ENCODE measurements around the gene RAX2. TPM values are rescaled to one million over a fixed set of nuclear protein-coding genes. Genes with fewer than 3 reads are reported as not detected.

Gene RAX2
- total and polyA plus RNA-seq, 2 of the 13 experiments (the other 11 are each of a cell fraction or from before 2014, with no cell fraction given): not detected

GRCh38 chr19:3775831-3776230, 3.8 kb upstream of the RAX2 start:
- POLR2A ChIA-PET: no interaction called here
- H3K9me3 ChIP-seq (ENCODE audit: low read length): peaks cover under 1% of the 10 kb centered on the region; the same call in 1 of the 2 replicates
- H3K36me3 ChIP-seq (replicated peaks in 1 of 2; ENCODE audit: control insufficient read depth in 1 of 2, insufficient read depth in 2 of 2, low read length in 2 of 2): no peaks in the 10 kb centered on the region
- no peak overlapping the region for H3K4me3 ChIP-seq (replicated peaks in 1 of 3; ENCODE audit: insufficient read depth in 1 of 3, low read depth in 2 of 3, low read length in 3 of 3)
- WGBS (ENCODE audit: low lambda C conversion rate): 27% methylated on average over 5 of the region's 5 CpGs
- in situ Hi-C loops (cut with HindIII; ENCODE audit: extremely low pct_ligation_motif_present, low pct_unique_long_range_greater_than_20kb) (no loop called here), intact Hi-C loops (cut with micrococcal nuclease; ENCODE audit: unreplicated experiment) (no loop called here)
- DNase-seq (ENCODE audit: low spot score): no peak
- CTCF ChIA-PET (ENCODE audit: low intra/inter-chr PET ratio, low total read pairs): no interaction called here
- H3K4me1 ChIP-seq (ENCODE audit: insufficient read depth, low read length): no peaks in the 10 kb centered on the region
- no peak overlapping the region for H3K27ac ChIP-seq (ENCODE audit: extremely low read length, insufficient read depth, low read length)
- no peak for FAIRE-seq
- BruUV-seq (replicated peaks): no TSS peak
- H3K4me2 ChIP-seq (ENCODE audit: low read depth, low read length): no peak overlapping the region
- H3K27me3 ChIP-seq (ENCODE audit: control insufficient read depth in 1 of 2, insufficient read depth in 2 of 2, low read length in 2 of 2): peaks cover 0 to 19% of the 10 kb centered on the region in 2 experiments; a peak in 3 of 5 replicates
- ATAC-seq: peak; percentile 19; the same call in 1 of the 3 replicates
- no peak overlapping the region for H2AFZ ChIP-seq (ENCODE audit: low read length)
- no peak overlapping the region for H3K9ac ChIP-seq (ENCODE audit: insufficient read depth, low read depth, low read length)
- H3K79me2 ChIP-seq (ENCODE audit: insufficient read depth, low read length): no peaks in the 10 kb centered on the region
- TF ChIP-seq IRF9 (CRISPR knock-in tag; IDR thresholded peaks at IDR 0.05; ENCODE audit: borderline replicate concordance): no peak
- no peak for TF ChIP-seq ZNF546 (CRISPR knock-in tag; conservative IDR thresholded peaks at IDR 0.05)
- no peak for TF ChIP-seq HNF1B (CRISPR knock-in tag; IDR thresholded peaks at IDR 0.05)
- no peak for TF ChIP-seq POGZ (CRISPR knock-in tag; IDR thresholded peaks at IDR 0.05)
- no peak for TF ChIP-seq ATF2 (CRISPR knock-in tag; IDR thresholded peaks at IDR 0.05)
- TF ChIP-seq PRPF4 (IDR thresholded peaks at IDR 0.05; ENCODE audit: low read depth, low read length, poor library complexity, severe bottlenecking): no peak
- TF ChIP-seq ZFX (CRISPR knock-in tag; IDR thresholded peaks at IDR 0.05; ENCODE audit: low read depth): no peak
- TF ChIP-seq ZNF747 (CRISPR knock-in tag; IDR thresholded peaks at IDR 0.05; ENCODE audit: borderline replicate concordance): no peak
- no peak for TF ChIP-seq NONO (IDR thresholded peaks at IDR 0.05)
- TF ChIP-seq NONO (CRISPR knock-in tag; conservative IDR thresholded peaks at IDR 0.05): no peak
- TF ChIP-seq HDAC1 (CRISPR knock-in tag; IDR thresholded peaks at IDR 0.05): no peak
- TF ChIP-seq NPAS2 (CRISPR knock-in tag; IDR thresholded peaks at IDR 0.05; ENCODE audit: borderline replicate concordance): no peak
- no peak for TF ChIP-seq MTF1 (CRISPR knock-in tag; IDR thresholded peaks at IDR 0.05)
- no peak for TF ChIP-seq TFDP2 (CRISPR knock-in tag; IDR thresholded peaks at IDR 0.05)
- TF ChIP-seq DZIP1 (CRISPR knock-in tag; IDR thresholded peaks at IDR 0.05): no peak
- TF ChIP-seq DPF2 (CRISPR knock-in tag; IDR thresholded peaks at IDR 0.05; ENCODE audit: borderline replicate concordance, low read depth): no peak
- no peaks in the 10 kb centered on the region for H4K20me1 ChIP-seq (ENCODE audit: insufficient read depth, low read length)
